Measurements from ENCODE around the gene SLC25A23. TPM values are rescaled to one million over a fixed set of nuclear protein-coding genes. Genes with fewer than 3 reads are reported as not detected.

Gene SLC25A23
- total RNA-seq, 1 donor from 2014 or later: 16.0 TPM

DNA sequence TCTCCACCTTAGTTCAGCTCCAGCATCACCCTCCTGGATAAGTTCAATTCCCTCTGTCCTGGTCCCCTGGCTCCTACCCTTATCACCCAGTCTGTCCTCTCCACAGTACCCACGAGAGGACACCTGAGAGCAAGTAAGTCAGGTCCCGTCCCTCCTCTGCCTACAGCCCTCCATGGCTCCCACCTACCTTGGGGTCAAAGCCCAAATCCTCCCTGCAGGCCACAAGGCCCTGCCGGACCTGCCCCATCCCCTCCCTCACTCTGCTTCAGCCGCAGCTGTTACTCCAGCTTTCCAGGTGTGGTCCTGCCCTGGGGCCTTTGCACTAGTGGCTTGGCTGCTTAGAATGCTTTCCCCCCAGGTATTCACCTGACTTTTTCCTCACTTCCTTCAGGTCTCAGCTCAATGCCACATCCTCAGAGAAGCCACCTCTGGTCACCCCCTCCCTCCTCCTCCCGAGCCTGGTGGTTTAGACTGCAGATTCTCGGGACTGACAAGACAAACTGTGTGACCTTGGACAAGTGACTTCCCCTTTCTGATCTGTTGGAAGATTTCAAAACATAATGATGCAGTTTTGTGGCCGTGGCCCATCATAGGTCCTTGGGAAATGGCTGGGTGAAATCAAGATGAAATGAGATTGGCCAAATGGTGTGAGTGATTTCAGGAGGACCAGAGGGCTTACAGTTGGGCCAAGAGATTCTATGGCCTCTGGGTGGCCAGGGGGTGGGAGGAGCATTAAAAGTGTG is 38.9 kb upstream of the SLC25A23 start:
- H3K27me3 Mint-ChIP-seq (ENCODE audit: insufficient read depth, low read depth): peaks cover 33% of the 10 kb centered on the region
- H3K4me3 Mint-ChIP-seq: no peak overlapping the region

GRCh38 chr19:6495947-6496346 is 36.4 kb upstream of the SLC25A23 start:
- Histone ChIP-seq H3K9me3 (ENCODE audit: low read depth) (no peaks in the 10 kb centered on the region), H3K27ac (no peak overlapping the region), H3K79me2 (ENCODE audit: low read depth) (no peaks in the 10 kb centered on the region), H2AFZ (replicated peaks) (no peak overlapping the region), H3K27me3 (peaks cover 4% of the 10 kb centered on the region), H3K4me3 (no peak overlapping the region), H3K4me2 (no peak overlapping the region), H3K36me3 (no peaks in the 10 kb centered on the region), H3F3A (ENCODE audit: low read depth) (no peaks in the 10 kb centered on the region), H4K20me1 (ENCODE audit: low read depth) (no peaks in the 10 kb centered on the region), H3K9ac (no peak overlapping the region), H3K4me1 (no peaks in the 10 kb centered on the region)
- no peak for DNase-seq (ENCODE audit: low spot score)
- no peak overlapping the region for H3K4me3 Mint-ChIP-seq
- peaks cover 18% of the 10 kb centered on the region for H3K27me3 Mint-ChIP-seq (ENCODE audit: insufficient read depth, low read depth)
- H3K36me3 Mint-ChIP-seq: no peaks in the 10 kb centered on the region
- peaks cover 5% of the 10 kb centered on the region for H3K9me3 Mint-ChIP-seq
- H3K27ac Mint-ChIP-seq: no peak overlapping the region
- H3K4me1 Mint-ChIP-seq: no peaks in the 10 kb centered on the region
- TF ChIP-seq, protein P1, sequence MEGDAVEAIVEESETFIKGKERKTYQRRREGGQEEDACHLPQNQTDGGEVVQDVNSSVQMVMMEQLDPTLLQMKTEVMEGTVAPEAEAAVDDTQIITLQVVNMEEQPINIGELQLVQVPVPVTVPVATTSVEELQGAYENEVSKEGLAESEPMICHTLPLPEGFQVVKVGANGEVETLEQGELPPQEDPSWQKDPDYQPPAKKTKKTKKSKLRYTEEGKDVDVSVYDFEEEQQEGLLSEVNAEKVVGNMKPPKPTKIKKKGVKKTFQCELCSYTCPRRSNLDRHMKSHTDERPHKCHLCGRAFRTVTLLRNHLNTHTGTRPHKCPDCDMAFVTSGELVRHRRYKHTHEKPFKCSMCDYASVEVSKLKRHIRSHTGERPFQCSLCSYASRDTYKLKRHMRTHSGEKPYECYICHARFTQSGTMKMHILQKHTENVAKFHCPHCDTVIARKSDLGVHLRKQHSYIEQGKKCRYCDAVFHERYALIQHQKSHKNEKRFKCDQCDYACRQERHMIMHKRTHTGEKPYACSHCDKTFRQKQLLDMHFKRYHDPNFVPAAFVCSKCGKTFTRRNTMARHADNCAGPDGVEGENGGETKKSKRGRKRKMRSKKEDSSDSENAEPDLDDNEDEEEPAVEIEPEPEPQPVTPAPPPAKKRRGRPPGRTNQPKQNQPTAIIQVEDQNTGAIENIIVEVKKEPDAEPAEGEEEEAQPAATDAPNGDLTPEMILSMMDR (IDR thresholded peaks at IDR 0.05): no peak
- TF ChIP-seq EZH2phosphoT487 (IDR thresholded peaks at IDR 0.05) (no peak), EZH2 (IDR thresholded peaks at IDR 0.05) (no peak)

More for the DNA sequence above, 38.9 kb upstream of the SLC25A23 start:
- Histone ChIP-seq H3F3A (ENCODE audit: low read depth) (no peaks in the 10 kb centered on the region), H2AFZ (replicated peaks) (no peak overlapping the region), H3K9ac (no peak overlapping the region), H3K4me3 (no peak overlapping the region), H3K27ac (no peak overlapping the region), H4K20me1 (ENCODE audit: low read depth) (no peaks in the 10 kb centered on the region), H3K36me3 (no peaks in the 10 kb centered on the region), H3K4me2 (no peak overlapping the region), H3K4me1 (peaks cover 7% of the 10 kb centered on the region), H3K27me3 (peaks cover 27% of the 10 kb centered on the region), H3K9me3 (ENCODE audit: low read depth) (no peaks in the 10 kb centered on the region), H3K79me2 (ENCODE audit: low read depth) (no peaks in the 10 kb centered on the region)
- Mint-ChIP-seq H3K4me1 (peaks cover 5% of the 10 kb centered on the region), H3K9me3 (no peaks in the 10 kb centered on the region), H3K36me3 (no peaks in the 10 kb centered on the region), H3K27ac (peak overlapping the region; percentile 91)
- TF ChIP-seq, protein P1 (IDR thresholded peaks at IDR 0.05): no peak
- TF ChIP-seq EZH2phosphoT487 (IDR thresholded peaks at IDR 0.05) (no peak), EZH2 (IDR thresholded peaks at IDR 0.05) (no peak)
- no peak for DNase-seq (ENCODE audit: low spot score)

- no peaks in the 10 kb centered on the region for H3K79me2 ChIP-seq (ENCODE audit: low read depth)
- no peak overlapping the region for H3K4me3 ChIP-seq
- no peaks in the 10 kb centered on the region for H3K4me1 ChIP-seq
- H2AFZ ChIP-seq (replicated peaks): no peak overlapping the region
- no peak overlapping the region for H3K27ac ChIP-seq
- H3K9me3 ChIP-seq (ENCODE audit: low read depth): no peaks in the 10 kb centered on the region
- H3K27me3 ChIP-seq: no peaks in the 10 kb centered on the region
- H3K4me1 Mint-ChIP-seq: peaks cover 5% of the 10 kb centered on the region
- no peaks in the 10 kb centered on the region for H4K20me1 ChIP-seq (ENCODE audit: low read depth)
- DNase-seq (ENCODE audit: low spot score): no peak
- H3K9ac ChIP-seq: no peak overlapping the region
- no peak overlapping the region for H3K27ac Mint-ChIP-seq
- TF ChIP-seq EZH2phosphoT487 (IDR thresholded peaks at IDR 0.05): no peak
- TF ChIP-seq, protein P1 (IDR thresholded peaks at IDR 0.05): no peak
- no peaks in the 10 kb centered on the region for H3F3A ChIP-seq (ENCODE audit: low read depth)
- no peak overlapping the region for H3K4me3 Mint-ChIP-seq
- peaks cover 5% of the 10 kb centered on the region for H3K9me3 Mint-ChIP-seq
- H3K36me3 ChIP-seq: no peaks in the 10 kb centered on the region
- peaks cover 18% of the 10 kb centered on the region for H3K27me3 Mint-ChIP-seq (ENCODE audit: insufficient read depth, low read depth)
- no peaks in the 10 kb centered on the region for H3K36me3 Mint-ChIP-seq
- H3K4me2 ChIP-seq: no peak overlapping the region
Observed at GRCh38 chr19:6494438-6495036, 34.9 kb upstream of the SLC25A23 start.
